Endothelial cell of umbilical vein (primary cell): Measurements from ENCODE around the gene TMEM273. TPM values are rescaled to one million over a fixed set of nuclear protein-coding genes. Genes with fewer than 3 reads are reported as not detected.

Experiments
- BruUV-seq: library from RNA; stranded (reverse); fragments of 400-500 nt; replicated peaks from 2 replicates; lab custom pipeline; 2021; lab: Mats Ljungman, UMichigan
- CTCF ChIA-PET: fragments of 300-600, 350-600 bp; sonication (Branson Sonifier 250); formaldehyde crosslinking; loops from one replicate; lab custom pipeline; 2021; ENCODE audit warnings: antibody characterized with exemption, inconsistent platforms; lab: Charles Lee
- POLR2A ChIA-PET: fragments of 300-600, 350-600 bp; sonication (Branson Sonifier 250); formaldehyde crosslinking; loops from one replicate; lab custom pipeline; 2021; ENCODE audit warnings: antibody characterized with exemption, inconsistent platforms; lab: Charles Lee
- DNase-seq: peaks from one replicate; pipeline ENCODE4 v3.0.0-alpha.2; 2011; ENCODE audit warnings: low read depth, low spot score
- FAIRE-seq: peaks from 2 replicates; lab custom pipeline; 2011; peaks lifted over from hg19 to GRCh38; lab: Jason Lieb, UNC
- H2AFZ ChIP-seq: 2 replicates; pipeline ENCODE4 v1.6.0; 2012; ENCODE audit warnings: low read depth, low read length, control low read depth, inconsistent platforms
- H3K27ac ChIP-seq: 2 replicates; pipeline ENCODE4 v1.5.1; 2011; ENCODE audit warnings: low read depth, mild to moderate bottlenecking, control low read depth, low read length, moderate library complexity; ENCODE audit not compliant: insufficient read depth
- H3K27me3 ChIP-seq, 2 experiments: 2 replicates each; pipeline versions ENCODE4 v1.6.0 to v1.6.1; 2011; ENCODE audit warnings: low read length in 2 of 2, mixed read lengths in 1 of 2; ENCODE audit not compliant: control insufficient read depth in 2 of 2, insufficient read depth in 2 of 2
- H3K36me3 ChIP-seq, 2 experiments: 2 replicates in 1 of 2; 3 replicates in 1 of 2; pipeline ENCODE4 v1.5.1; 2011; ENCODE audit warnings: low read length in 2 of 2, mild to moderate bottlenecking in 1 of 2, moderate library complexity in 1 of 2; ENCODE audit not compliant: control insufficient read depth in 2 of 2, insufficient read depth in 2 of 2; ENCODE audit errors: extremely low read depth in 1 of 2
- H3K4me1 ChIP-seq: 3 replicates; pipeline ENCODE4 v1.5.1; 2011; ENCODE audit warnings: mild to moderate bottlenecking, low read length; ENCODE audit not compliant: control insufficient read depth, insufficient read depth; ENCODE audit errors: extremely low read depth
- H3K4me2 ChIP-seq: 2 replicates; pipeline ENCODE4 v1.6.1; 2011; ENCODE audit warnings: low read length, control low read depth, mixed read lengths; ENCODE audit not compliant: insufficient read depth
- H3K4me3 ChIP-seq, 3 experiments: fragments of 200-600 bp in 1 of 3; sonication (generic), shearing (Covaris generic) in 1 of 3; replicated peaks in 1 of 3; 2 replicates each; pipeline ENCODE4 v1.5.1; 2011 to 2016; ENCODE audit warnings: control low read depth in 3 of 3, low read length in 3 of 3, mild to moderate bottlenecking in 2 of 3, inconsistent platforms in 1 of 3, low read depth in 1 of 3, moderate library complexity in 1 of 3; ENCODE audit not compliant: insufficient read depth in 1 of 3
- H3K79me2 ChIP-seq: 2 replicates; pipeline ENCODE4 v1.6.0; 2012; ENCODE audit warnings: low read length, inconsistent platforms; ENCODE audit not compliant: control insufficient read depth, insufficient read depth
- H3K9ac ChIP-seq: replicated peaks from 2 replicates; pipeline ENCODE3; 2011; ENCODE audit warnings: low read length, control low read depth; ENCODE audit not compliant: insufficient read depth; ENCODE audit errors: extremely low read depth
- H3K9me1 ChIP-seq: replicated peaks from 3 replicates; pipeline ENCODE4 v1.6.0; 2011; ENCODE audit warnings: mild to moderate bottlenecking, low read length; ENCODE audit not compliant: control insufficient read depth, insufficient read depth; ENCODE audit errors: extremely low read depth
- H3K9me3 ChIP-seq: replicated peaks from 2 replicates; pipeline ENCODE4 v1.5.1; 2012; ENCODE audit warnings: low read length, inconsistent platforms; ENCODE audit not compliant: control insufficient read depth, insufficient read depth
- H4K20me1 ChIP-seq: replicated peaks from 2 replicates; pipeline ENCODE3; 2011; ENCODE audit warnings: mild to moderate bottlenecking, low read length; ENCODE audit not compliant: control insufficient read depth, insufficient read depth; ENCODE audit errors: extremely low read depth
- CTCF ChIP-seq, 2 donors: IDR thresholded peaks; 1 replicate in 1 of 2; 2 replicates in 1 of 2; pipeline ENCODE4 v1.5.1; 2011; ENCODE audit warnings: low read length in 2 of 2, mild to moderate bottlenecking in 2 of 2, moderate library complexity in 2 of 2, control low read depth in 1 of 2, inconsistent platforms in 1 of 2, low read depth in 1 of 2; ENCODE audit not compliant: insufficient read depth in 1 of 2; ENCODE audit errors: extremely low read depth in 1 of 2
- EZH2 ChIP-seq: IDR thresholded peaks from 2 replicates; pipeline ENCODE4 v1.6.1; 2012; ENCODE audit warnings: borderline replicate concordance, low read depth, mild to moderate bottlenecking, moderate library complexity, low read length, inconsistent platforms; ENCODE audit not compliant: severe bottlenecking
- FOS ChIP-seq: IDR thresholded peaks from 2 replicates; pipeline ENCODE4 v1.6.1; 2011; ENCODE audit warnings: mild to moderate bottlenecking, low read length, moderate library complexity, borderline replicate concordance; ENCODE audit not compliant: insufficient read depth
- GATA2 ChIP-seq: IDR thresholded peaks from 2 replicates; pipeline ENCODE4 v1.7.0; 2011; ENCODE audit warnings: low read depth, mild to moderate bottlenecking, moderate library complexity, mixed read lengths, low read length; ENCODE audit not compliant: insufficient read length, insufficient read depth
- JUN ChIP-seq: IDR thresholded peaks from 2 replicates; pipeline ENCODE4 v1.6.1; 2011; ENCODE audit warnings: borderline replicate concordance, low read depth; ENCODE audit not compliant: insufficient read length, insufficient read depth
- MAX ChIP-seq: IDR thresholded peaks from 2 replicates; pipeline ENCODE4 v1.6.1; 2011; ENCODE audit not compliant: insufficient read depth, insufficient read length
- MYC ChIP-seq: IDR thresholded peaks from one replicate; pipeline ENCODE4 v1.6.1; 2011; ENCODE audit warnings: mild to moderate bottlenecking, low read depth, low read length
- POLR2A ChIP-seq: IDR thresholded peaks from 2 replicates; pipeline ENCODE4 v1.6.1; 2012; ENCODE audit warnings: low read depth, mild to moderate bottlenecking, control low read depth, low read length
- POLR2AphosphoS5 ChIP-seq: IDR thresholded peaks from 2 replicates; pipeline ENCODE4 v1.6.1; 2012; ENCODE audit warnings: low read depth, mild to moderate bottlenecking, control low read depth, low read length, moderate library complexity; ENCODE audit not compliant: insufficient read depth
- dilution Hi-C: fragments of 300-500 bp; cut with MboI; formaldehyde crosslinking; loops from one replicate; pipeline ENCODE4 v1.15.0; 2019; ENCODE audit warnings: low sequenced_read_pairs; ENCODE audit not compliant: extremely low pct_ligation_motif_present
- intact Hi-C: fragments of 100-400 bp; cut with micrococcal nuclease; formaldehyde crosslinking; loops from one replicate; pipeline ENCODE4 v1.10.0; 2022
- polyA plus RNA-seq, 4 experiments: library from polyadenylated mRNA; depleted of rRNA in 3 of 4; stranded (reverse) in 3 of 4; unstranded in 1 of 4; fragments of >200 nt; gene quantifications; 2 replicates each; pipeline versions ENCODE4 v1.2.1 to v1.2.3, GENCODE V29; 2011 to 2012; ENCODE audit warnings: missing spikeins in 1 of 4
- total RNA-seq: library from RNA; stranded (reverse); gene quantifications from 2 replicates; pipeline ENCODE4 v1.2.3, GENCODE V29; 2021

Gene TMEM273
- total and polyA plus RNA-seq, 2 donors (not counting 3 experiments of a cell fraction or from before 2014, with no cell fraction given), result 1.9 to 3.7 TPM

- dilution Hi-C loops, result no loop called here
- peaks cover 16% of the 10 kb centered on the region in 2 experiments for H3K27me3 ChIP-seq
Measured at GRCh38 chr10:49119746-49120145, 68.4 kb downstream of the TMEM273 start.

GRCh38 chr10:49118430-49119074 lies 69.6 kb downstream of the TMEM273 start:
- no peak overlapping the region for H2AFZ ChIP-seq
- H3K4me2 ChIP-seq, result no peak overlapping the region
- H3K9ac ChIP-seq, result no peak overlapping the region
- FAIRE-seq (no peak), DNase-seq (no peak)
- no peaks in the 10 kb centered on the region for H3K9me1 ChIP-seq
- POLR2A ChIA-PET, result no interaction called here
- H3K79me2 ChIP-seq, result no peaks in the 10 kb centered on the region
- dilution Hi-C loops, result no loop called here
- H3K27me3 ChIP-seq, result peaks cover 20 to 23% of the 10 kb centered on the region in 2 experiments
- H3K36me3 ChIP-seq, result no peaks in the 10 kb centered on the region
- no peak for TF ChIP-seq MYC
- no peak for TF ChIP-seq CTCF (IDR thresholded peaks at IDR 0.05; ENCODE audit: extremely low read depth in 1 of 2, insufficient read depth in 1 of 2, low read depth in 1 of 2, low read length in 2 of 2)
- no peak for TF ChIP-seq FOS
- no peak for TF ChIP-seq JUN
- TF ChIP-seq POLR2AphosphoS5, result no peak
- no peak for TF ChIP-seq GATA2
- no peak for TF ChIP-seq EZH2
- no peak for TF ChIP-seq MAX
- TF ChIP-seq POLR2A, result no peak
- intact Hi-C loops, result no loop called here
- no peaks in the 10 kb centered on the region for H3K4me1 ChIP-seq
- no peak overlapping the region for H3K4me3 ChIP-seq
- H3K9me3 ChIP-seq, result no peaks in the 10 kb centered on the region
- H4K20me1 ChIP-seq, result no peaks in the 10 kb centered on the region
- CTCF ChIA-PET, result interaction anchor here (1.2 kb wide), 2 partner anchors 43 to 289 kb away, joined by 3 read pairs; no protein-coding TSS in a partner anchor
- no TSS peak for BruUV-seq
- H3K27ac ChIP-seq, result no peak overlapping the region

More at GRCh38 chr10:49119746-49120145, 68.4 kb downstream of the TMEM273 start:
- Histone ChIP-seq H3K9me3 (no peaks in the 10 kb centered on the region), H3K79me2 (no peaks in the 10 kb centered on the region), H3K4me1 (no peaks in the 10 kb centered on the region), H3K36me3 (no peaks in the 10 kb centered on the region), H3K9me1 (no peaks in the 10 kb centered on the region), H3K27ac (no peak overlapping the region), H3K9ac (no peak overlapping the region), H3K4me2 (no peak overlapping the region), H4K20me1 (no peaks in the 10 kb centered on the region), H2AFZ (no peak overlapping the region), H3K4me3 (no peak overlapping the region)
- intact Hi-C loops, result no loop called here
- ChIA-PET POLR2A (no interaction called here), CTCF (interaction anchor here (1.2 kb wide), 1 partner anchor 23 kb away, joined by 3 read pairs; no protein-coding TSS in a partner anchor)
- FAIRE-seq (no peak), DNase-seq (no peak)
- BruUV-seq, result no TSS peak
- TF ChIP-seq POLR2AphosphoS5, result no peak
- no peak for TF ChIP-seq FOS
